Measurements from ENCODE around the gene ZSCAN26. TPM values are rescaled to one million over a fixed set of nuclear protein-coding genes. Genes with fewer than 3 reads are reported as not detected.

The ZSCAN26 gene
- total RNA-seq, 1 experiment from 2014 or later, result 9.0 TPM

- Histone ChIP-seq H3K18ac (ENCODE audit: insufficient read length, low read depth, low read length) (no peak overlapping the region), H3K4me1 (ENCODE audit: insufficient read depth, low read length) (no peaks in the 10 kb centered on the region), H3K4ac (ENCODE audit: low read depth, low read length) (no peak overlapping the region), H3K79me2 (ENCODE audit: insufficient read depth, low read length) (peaks cover 3% of the 10 kb centered on the region; the same call in 1 of the 2 replicates), H3K9me3 (ENCODE audit: control insufficient read depth, low read depth, low read length) (no peaks in the 10 kb centered on the region), H3K23me2 (ENCODE audit: insufficient read length, low read depth, low read length, poor library complexity, severe bottlenecking) (peaks cover 4% of the 10 kb centered on the region), H3K27me3 (ENCODE audit: insufficient read depth, low read length) (no peaks in the 10 kb centered on the region), H3K4me2 (ENCODE audit: insufficient read depth, insufficient read length, low read length) (no peak overlapping the region), H3K79me1 (ENCODE audit: insufficient read depth, low read depth, low read length, poor library complexity, severe bottlenecking) (no peaks in the 10 kb centered on the region), H2AFZ (ENCODE audit: low read length) (no peak overlapping the region), H2BK15ac (ENCODE audit: low read depth, low read length) (no peak overlapping the region), H3K56ac (ENCODE audit: insufficient read length, low read depth, low read length) (no peak overlapping the region), H3K27ac (ENCODE audit: insufficient read length, low read depth, low read length) (no peak overlapping the region), H2AK5ac (ENCODE audit: insufficient read length, low read length) (no peak overlapping the region), H2BK12ac (ENCODE audit: insufficient read length, low read depth, low read length) (no peak overlapping the region), H3T11ph (ENCODE audit: low read length) (no peak overlapping the region), H2BK120ac (ENCODE audit: low read depth, low read length, poor library complexity, severe bottlenecking) (no peak overlapping the region), H2BK5ac (ENCODE audit: insufficient read length, low read length) (no peak overlapping the region), H4K91ac (ENCODE audit: insufficient read length, low read depth, low read length) (no peak overlapping the region), H2BK20ac (ENCODE audit: low read depth, low read length, poor library complexity, severe bottlenecking) (no peak overlapping the region), H4K5ac (ENCODE audit: insufficient read length, low read depth, low read length) (no peak overlapping the region), H3K9ac (ENCODE audit: extremely low read depth, insufficient read length, low read length) (no peak overlapping the region), H4K8ac (replicated peaks; ENCODE audit: insufficient read length, low read depth, low read length) (no peak overlapping the region), H3K14ac (ENCODE audit: insufficient read depth, low read length) (no peak overlapping the region), H4K20me1 (ENCODE audit: control insufficient read depth, insufficient read depth, insufficient read length) (no peaks in the 10 kb centered on the region), H3K23ac (ENCODE audit: insufficient read length, low read depth, low read length) (no peak overlapping the region)
- Mint-ChIP-seq H3K4me3 (no peak overlapping the region), H3K4me1 (peaks cover 13 to 14% of the 10 kb centered on the region in 2 experiments), H3K36me3 (ENCODE audit: insufficient read depth in 1 of 3, low read depth in 3 of 3) (peaks cover 0 to 7% (median 0%) of the 10 kb centered on the region in 3 experiments; a peak in 2 of 7 replicates), H3K27me3 (ENCODE audit: low read depth) (peaks cover 5% of the 10 kb centered on the region), H3K27ac (no peak overlapping the region), H3K9me3 (no peaks in the 10 kb centered on the region)
- WGBS (ENCODE audit: extremely low coverage, insufficient read length, low lambda C conversion rate), result no CpG with 5 or more reads among the region's 1 CpG
- no peak for DNase-seq
- TF ChIP-seq CTCF (conservative IDR thresholded peaks at IDR 0.05), result no peak
Measured at GRCh38 chr6:28254121-28254519, 12.8 kb upstream of the ZSCAN26 start.
